Measurements from ENCODE around the gene ASTN2. TPM values are rescaled to one million over a fixed set of nuclear protein-coding genes. Genes with fewer than 3 reads are reported as not detected.

ASTN2 gene
- total and polyA plus RNA-seq, 2 experiments from 2014 or later: 5.8 to 7.5 TPM

DNA sequence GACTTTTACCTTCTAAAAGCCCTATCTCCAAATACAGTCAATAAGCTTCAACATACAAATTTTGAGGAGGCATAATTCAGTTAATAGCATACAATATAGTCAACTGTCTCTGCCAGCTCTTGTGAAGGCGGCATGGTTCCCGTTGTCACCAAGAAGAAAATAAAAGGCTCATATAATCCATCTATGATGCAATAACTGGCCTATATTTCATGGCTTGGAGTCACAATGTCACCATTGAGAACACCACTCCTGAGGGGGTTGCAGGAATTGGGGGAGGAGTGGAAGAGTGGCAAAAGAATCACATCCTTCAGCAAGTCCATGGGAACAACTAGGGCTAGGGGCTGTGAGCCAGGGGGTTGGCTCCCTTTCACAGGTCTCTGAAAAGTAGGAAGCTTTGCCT is 16.0 kb upstream of the ASTN2 start:
- Histone ChIP-seq H3K36me3 (ENCODE audit: low read depth) (no peaks in the 10 kb centered on the region), H3F3A (ENCODE audit: insufficient read depth) (no peaks in the 10 kb centered on the region), H3K9ac (no peak overlapping the region), H3K9me2 (ENCODE audit: insufficient read depth) (no peaks in the 10 kb centered on the region), H3K9me3 (ENCODE audit: low read depth) (no peaks in the 10 kb centered on the region), H3K79me2 (ENCODE audit: insufficient read depth) (no peaks in the 10 kb centered on the region), H4K20me1 (ENCODE audit: insufficient read depth) (no peaks in the 10 kb centered on the region), H3K27me3 (replicated peaks; ENCODE audit: insufficient read depth) (no peaks in the 10 kb centered on the region), H2AFZ (no peak overlapping the region), H3K4me1 (ENCODE audit: insufficient read depth) (no peaks in the 10 kb centered on the region), H3K4me2 (ENCODE audit: unreplicated experiment) (no peak overlapping the region), H3K27ac (no peak overlapping the region), H3K4me3 (no peak overlapping the region)
- WGBS, 2 experiments (ENCODE audit: low coverage in 1 of 2, low lambda C conversion rate in 2 of 2, missing lambda C conversion rate in 2 of 2): 10 to 11% methylated on average over 2 of the region's 2 CpGs
- TF ChIP-seq EZH2phosphoT487 (IDR thresholded peaks at IDR 0.05; ENCODE audit: insufficient read depth, low read depth) (no peak), EZH2 (IDR thresholded peaks at IDR 0.05; ENCODE audit: insufficient read depth, poor library complexity, severe bottlenecking) (no peak)
- in situ Hi-C loops (cut with MboI): no loop called here
- DNase-seq: no peak

DNA sequence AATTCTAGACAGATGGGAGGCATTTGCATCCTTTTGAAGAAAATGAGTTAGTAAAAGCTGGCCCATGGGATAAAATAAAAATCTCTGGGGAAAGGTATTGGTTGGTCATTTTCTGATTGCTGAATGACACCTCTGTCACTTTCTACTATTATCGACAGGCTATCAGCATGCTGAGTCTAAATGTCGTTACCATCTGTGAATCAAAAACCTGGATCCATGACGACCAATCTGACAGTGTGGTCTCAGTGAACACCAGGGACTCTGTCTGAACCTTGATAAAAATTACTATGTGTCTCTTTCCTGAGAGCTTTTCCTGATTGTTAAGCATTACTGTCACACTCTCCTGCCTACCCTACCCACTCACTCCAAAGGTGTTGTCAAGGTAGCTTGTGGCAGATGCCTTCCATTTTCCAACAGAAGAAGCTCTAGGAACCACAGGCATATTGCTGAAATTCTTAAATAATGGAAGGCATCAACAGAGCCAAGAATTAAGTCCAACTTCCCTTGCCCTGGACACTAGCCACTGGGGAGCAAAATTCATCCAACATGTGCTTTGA is 12.6 kb upstream of the ASTN2 start:
- no peaks in the 10 kb centered on the region for H3K79me2 ChIP-seq (ENCODE audit: insufficient read depth)
- TF ChIP-seq EZH2phosphoT487 (IDR thresholded peaks at IDR 0.05; ENCODE audit: insufficient read depth, low read depth): no peak
- TF ChIP-seq EZH2 (IDR thresholded peaks at IDR 0.05; ENCODE audit: insufficient read depth, poor library complexity, severe bottlenecking): no peak
- H3F3A ChIP-seq (ENCODE audit: insufficient read depth): no peaks in the 10 kb centered on the region
- H3K9ac ChIP-seq: no peak overlapping the region
- H3K4me2 ChIP-seq (ENCODE audit: unreplicated experiment): no peak overlapping the region
- no peak overlapping the region for H2AFZ ChIP-seq
- H3K4me3 ChIP-seq: no peak overlapping the region
- H3K27me3 ChIP-seq (replicated peaks; ENCODE audit: insufficient read depth): peaks cover under 1% of the 10 kb centered on the region; the same call in 1 of the 2 replicates
- no peaks in the 10 kb centered on the region for H4K20me1 ChIP-seq (ENCODE audit: insufficient read depth)
- DNase-seq: no peak
- no peaks in the 10 kb centered on the region for H3K36me3 ChIP-seq (ENCODE audit: low read depth)
- in situ Hi-C loops (cut with MboI): no loop called here
- H3K9me2 ChIP-seq (ENCODE audit: insufficient read depth): no peaks in the 10 kb centered on the region
- WGBS, 2 experiments (ENCODE audit: low coverage in 1 of 2, low lambda C conversion rate in 2 of 2, missing lambda C conversion rate in 2 of 2): 5 to 13% methylated on average over 3 of the region's 3 CpGs
- no peaks in the 10 kb centered on the region for H3K9me3 ChIP-seq (ENCODE audit: low read depth)
- no peak overlapping the region for H3K27ac ChIP-seq
- no peaks in the 10 kb centered on the region for H3K4me1 ChIP-seq (ENCODE audit: insufficient read depth)

- H3K79me2 ChIP-seq (ENCODE audit: insufficient read depth): no peaks in the 10 kb centered on the region
- H3K4me3 ChIP-seq: no peak overlapping the region
- H3K9ac ChIP-seq: no peak overlapping the region
- no peaks in the 10 kb centered on the region for H3K4me1 ChIP-seq (ENCODE audit: insufficient read depth)
- WGBS, 2 experiments (ENCODE audit: low coverage in 1 of 2, low lambda C conversion rate in 2 of 2, missing lambda C conversion rate in 2 of 2): 51 to 58% methylated on average over 3 of the region's 3 CpGs
- TF ChIP-seq EZH2phosphoT487 (IDR thresholded peaks at IDR 0.05; ENCODE audit: insufficient read depth, low read depth) (no peak), EZH2 (IDR thresholded peaks at IDR 0.05; ENCODE audit: insufficient read depth, poor library complexity, severe bottlenecking) (no peak)
- no peaks in the 10 kb centered on the region for H3K9me3 ChIP-seq (ENCODE audit: low read depth)
- H4K20me1 ChIP-seq (ENCODE audit: insufficient read depth): no peaks in the 10 kb centered on the region
- no peaks in the 10 kb centered on the region for H3K36me3 ChIP-seq (ENCODE audit: low read depth)
- H3K27me3 ChIP-seq (replicated peaks; ENCODE audit: insufficient read depth): peaks cover 7% of the 10 kb centered on the region
- no peaks in the 10 kb centered on the region for H3K9me2 ChIP-seq (ENCODE audit: insufficient read depth)
- DNase-seq: no peak
- in situ Hi-C loops (cut with MboI): no loop called here
- no peak overlapping the region for H3K4me2 ChIP-seq (ENCODE audit: unreplicated experiment)
- H2AFZ ChIP-seq: no peak overlapping the region
- no peaks in the 10 kb centered on the region for H3F3A ChIP-seq (ENCODE audit: insufficient read depth)
- no peak overlapping the region for H3K27ac ChIP-seq
Observed at GRCh38 chr9:117425566-117425965, 10.7 kb upstream of the ASTN2 start.

GRCh38 chr9:117424291-117424690 is 9.4 kb upstream of the ASTN2 start:
- H3K9me3 ChIP-seq (ENCODE audit: low read depth): no peaks in the 10 kb centered on the region
- WGBS, 2 experiments (ENCODE audit: low coverage in 1 of 2, low lambda C conversion rate in 2 of 2, missing lambda C conversion rate in 2 of 2): 11 to 15% methylated on average over 1 of the region's 1 CpG
- H3K36me3 ChIP-seq (ENCODE audit: low read depth): no peaks in the 10 kb centered on the region
- H3K9ac ChIP-seq: no peak overlapping the region
- H3K9me2 ChIP-seq (ENCODE audit: insufficient read depth): no peaks in the 10 kb centered on the region
- no peak overlapping the region for H3K4me2 ChIP-seq (ENCODE audit: unreplicated experiment)
- H3K4me3 ChIP-seq: no peak overlapping the region
- H3K27ac ChIP-seq: no peak overlapping the region
- H3F3A ChIP-seq (ENCODE audit: insufficient read depth): no peaks in the 10 kb centered on the region
- TF ChIP-seq EZH2phosphoT487 (IDR thresholded peaks at IDR 0.05; ENCODE audit: insufficient read depth, low read depth) (no peak), EZH2 (IDR thresholded peaks at IDR 0.05; ENCODE audit: insufficient read depth, poor library complexity, severe bottlenecking) (no peak)
- no peaks in the 10 kb centered on the region for H3K4me1 ChIP-seq (ENCODE audit: insufficient read depth)
- no peak for DNase-seq
- in situ Hi-C loops (cut with MboI): no loop called here
- no peaks in the 10 kb centered on the region for H3K79me2 ChIP-seq (ENCODE audit: insufficient read depth)
- peaks cover 7% of the 10 kb centered on the region for H3K27me3 ChIP-seq (replicated peaks; ENCODE audit: insufficient read depth)
- no peaks in the 10 kb centered on the region for H4K20me1 ChIP-seq (ENCODE audit: insufficient read depth)
- no peak overlapping the region for H2AFZ ChIP-seq

DNA sequence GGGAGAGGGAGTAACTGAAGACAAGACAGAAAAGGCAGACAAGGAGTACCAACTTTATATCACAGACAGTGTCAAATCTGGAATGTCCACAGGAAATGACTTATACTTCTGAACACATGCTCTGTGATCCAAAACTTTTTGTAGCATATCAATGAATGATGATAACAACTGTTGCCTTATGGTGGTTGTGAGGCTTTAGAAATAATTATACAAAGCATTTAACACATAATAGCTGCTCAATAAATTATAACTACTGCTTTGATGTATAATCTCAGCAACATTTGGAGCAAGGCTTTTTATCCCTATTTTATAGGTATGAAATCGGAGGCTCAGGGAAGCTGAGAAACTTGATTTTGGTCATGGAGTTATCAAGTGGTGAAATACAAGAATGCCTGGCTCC is 3.3 kb upstream of the ASTN2 start:
- TF ChIP-seq EZH2 (IDR thresholded peaks at IDR 0.05; ENCODE audit: insufficient read depth, poor library complexity, severe bottlenecking) (no peak), EZH2phosphoT487 (IDR thresholded peaks at IDR 0.05; ENCODE audit: insufficient read depth, low read depth) (no peak)
- no peak overlapping the region for H3K4me3 ChIP-seq

More for the DNA sequence above, 3.3 kb upstream of the ASTN2 start:
- no peaks in the 10 kb centered on the region for H3K36me3 ChIP-seq (ENCODE audit: low read depth)
- H3K4me2 ChIP-seq (ENCODE audit: unreplicated experiment): no peak overlapping the region
- H3K4me1 ChIP-seq (ENCODE audit: insufficient read depth): no peaks in the 10 kb centered on the region
- no peak overlapping the region for H3K27ac ChIP-seq
- H3K79me2 ChIP-seq (ENCODE audit: insufficient read depth): no peaks in the 10 kb centered on the region
- no peak overlapping the region for H3K9ac ChIP-seq
- in situ Hi-C loops (cut with MboI): no loop called here
- H3K9me3 ChIP-seq (ENCODE audit: low read depth): no peaks in the 10 kb centered on the region
- 40 to 41% methylated on average over 1 of the region's 1 CpG for WGBS, 2 experiments (ENCODE audit: low coverage in 1 of 2, low lambda C conversion rate in 2 of 2, missing lambda C conversion rate in 2 of 2)
- DNase-seq: no peak
- H3K9me2 ChIP-seq (ENCODE audit: insufficient read depth): no peaks in the 10 kb centered on the region
- peaks cover 52% of the 10 kb centered on the region for H3K27me3 ChIP-seq (replicated peaks; ENCODE audit: insufficient read depth)
- no peak overlapping the region for H2AFZ ChIP-seq
- no peaks in the 10 kb centered on the region for H3F3A ChIP-seq (ENCODE audit: insufficient read depth)
- H4K20me1 ChIP-seq (ENCODE audit: insufficient read depth): no peaks in the 10 kb centered on the region

Measured in GM23248 (cell line).